HG02610 (cell line): ENCODE data around the gene HOXB3.

ENCODE experiments used
- ATAC-seq: cut with Tn5 transposase; IDR thresholded peaks from one replicate; pipeline ENCODE4 v1.9.1; 2021; ENCODE audit warnings: mild to moderate bottlenecking, moderate library complexity; ENCODE audit not compliant: unreplicated experiment

Gene HOXB3

GRCh38 chr17:48571024-48571818, 18.8 kb downstream of the HOXB3 start:
- no peak for ATAC-seq

- no peak for ATAC-seq
These were observed 19.6 kb downstream of the HOXB3 start for GRCh38 chr17:48570325-48571023.

- ATAC-seq: no peak
These were observed 20.2 kb downstream of the HOXB3 start for GRCh38 chr17:48569674-48570324.

- no peak for ATAC-seq
These were observed 20.8 kb downstream of the HOXB3 start for GRCh38 chr17:48569240-48569582.

- no peak for ATAC-seq
These were observed 21.4 kb downstream of the HOXB3 start for GRCh38 chr17:48568499-48569239.

GRCh38 chr17:48567646-48568354, 22.2 kb downstream of the HOXB3 start:
- ATAC-seq: no peak

GRCh38 chr17:48567209-48567608, 22.8 kb downstream of the HOXB3 start:
- no peak for ATAC-seq

- ATAC-seq: no peak
These were observed 23.3 kb downstream of the HOXB3 start for GRCh38 chr17:48566717-48567116.

GRCh38 chr17:48565925-48566710, 23.9 kb downstream of the HOXB3 start:
- ATAC-seq: no peak

- no peak for ATAC-seq
These were observed 25.0 kb downstream of the HOXB3 start for GRCh38 chr17:48565022-48565554.

- ATAC-seq: no peak
These were observed 25.6 kb downstream of the HOXB3 start for GRCh38 chr17:48564188-48565021.

- ATAC-seq: no peak
These were observed 26.2 kb downstream of the HOXB3 start for GRCh38 chr17:48563867-48564187.

GRCh38 chr17:48563385-48563838, 26.6 kb downstream of the HOXB3 start:
- ATAC-seq: no peak

GRCh38 chr17:48562934-48563333, 27.1 kb downstream of the HOXB3 start:
- ATAC-seq: no peak

GRCh38 chr17:48561884-48562810, 27.9 kb downstream of the HOXB3 start:
- ATAC-seq: no peak

GRCh38 chr17:48559840-48560817, 29.9 kb downstream of the HOXB3 start:
- no peak for ATAC-seq
